ENCODE results near the gene JPH3. TPM values are rescaled to one million over a fixed set of nuclear protein-coding genes. Genes with fewer than 3 reads are reported as not detected.

The JPH3 gene
- 30.3 and 32.7 TPM in 2 replicates for total RNA-seq (2021)
- long read RNA-seq, partial matches to known transcripts, result 7 of 11 reads
- long read RNA-seq, other reads (novel, unspliced or antisense), result 4 of 11 reads

DNA sequence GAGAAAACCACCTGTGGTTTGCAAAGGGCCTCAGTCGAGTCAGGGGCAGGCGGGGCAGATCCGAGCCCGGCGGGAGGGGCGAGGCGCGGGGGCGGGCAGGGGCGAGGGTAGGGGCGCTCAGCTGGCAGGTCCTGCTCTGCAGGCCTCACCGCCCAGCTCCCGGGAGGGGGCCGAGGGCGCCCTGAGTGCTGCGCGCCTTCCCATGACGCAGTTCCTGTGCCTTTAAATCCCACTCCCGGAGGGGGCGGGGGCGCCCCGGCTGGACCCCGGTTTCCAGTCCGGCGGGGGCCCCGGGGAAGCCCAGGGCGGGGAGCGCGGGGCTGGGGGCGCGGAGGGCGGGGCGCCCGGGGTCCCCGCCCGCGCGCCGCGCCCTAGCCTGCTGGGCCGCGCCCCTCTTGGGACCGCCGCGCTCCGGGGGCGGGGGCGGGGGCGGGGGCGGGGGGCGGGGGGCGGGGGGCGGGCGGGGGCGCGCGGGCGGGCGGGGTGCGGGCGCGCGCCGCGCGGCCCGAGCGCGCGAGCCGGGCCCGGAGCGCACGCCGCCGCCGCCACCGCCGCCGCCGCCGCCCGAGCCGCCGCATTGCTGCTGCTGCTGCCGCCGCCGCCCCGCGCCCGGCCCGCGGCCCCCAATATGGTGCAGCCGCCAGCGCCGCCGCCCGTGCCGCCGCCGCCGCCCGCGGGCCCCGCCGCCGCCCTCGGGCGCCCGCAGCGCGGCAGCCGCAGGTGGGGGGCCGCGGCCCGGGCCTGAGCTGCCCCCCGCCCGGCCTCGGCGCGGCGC lies at the start of gene JPH3:
TSS of gene JPH3 (plus strand) at position 508 of the 775 bp plus-strand sequence. CDS start 639 bp downstream, outside the sequence.
- Mint-ChIP-seq H3K9me3 (no peaks in the 10 kb centered on the region; a peak in 1 of 5 replicates), H3K4me1 (peaks cover 13 to 19% of the 10 kb centered on the region in 2 experiments), H3K27me3 (ENCODE audit: low read depth) (peaks cover 16% of the 10 kb centered on the region), H3K36me3 (ENCODE audit: insufficient read depth in 1 of 3, low read depth in 3 of 3) (peaks cover 3 to 12% (median 5%) of the 10 kb centered on the region in 3 experiments; a peak in 3 of 7 replicates), H3K27ac (peak within 1 kb of the TSS in 1 of 3 experiments; percentile 94; a peak in 2 of 7 replicates), H3K4me3 (peak within 1 kb of the TSS; percentile 90 to 98)
- no peak within 1 kb of the TSS for H2BK20ac ChIP-seq (ENCODE audit: low read depth, low read length, poor library complexity, severe bottlenecking)
- 0 out of 2 replicates have a peak, but pooled peaks cover 3% of the 10 kb centered on the region for H3K4me1 ChIP-seq (ENCODE audit: insufficient read depth, low read length)
- TF ChIP-seq, protein P1, sequence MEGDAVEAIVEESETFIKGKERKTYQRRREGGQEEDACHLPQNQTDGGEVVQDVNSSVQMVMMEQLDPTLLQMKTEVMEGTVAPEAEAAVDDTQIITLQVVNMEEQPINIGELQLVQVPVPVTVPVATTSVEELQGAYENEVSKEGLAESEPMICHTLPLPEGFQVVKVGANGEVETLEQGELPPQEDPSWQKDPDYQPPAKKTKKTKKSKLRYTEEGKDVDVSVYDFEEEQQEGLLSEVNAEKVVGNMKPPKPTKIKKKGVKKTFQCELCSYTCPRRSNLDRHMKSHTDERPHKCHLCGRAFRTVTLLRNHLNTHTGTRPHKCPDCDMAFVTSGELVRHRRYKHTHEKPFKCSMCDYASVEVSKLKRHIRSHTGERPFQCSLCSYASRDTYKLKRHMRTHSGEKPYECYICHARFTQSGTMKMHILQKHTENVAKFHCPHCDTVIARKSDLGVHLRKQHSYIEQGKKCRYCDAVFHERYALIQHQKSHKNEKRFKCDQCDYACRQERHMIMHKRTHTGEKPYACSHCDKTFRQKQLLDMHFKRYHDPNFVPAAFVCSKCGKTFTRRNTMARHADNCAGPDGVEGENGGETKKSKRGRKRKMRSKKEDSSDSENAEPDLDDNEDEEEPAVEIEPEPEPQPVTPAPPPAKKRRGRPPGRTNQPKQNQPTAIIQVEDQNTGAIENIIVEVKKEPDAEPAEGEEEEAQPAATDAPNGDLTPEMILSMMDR (conservative IDR thresholded peaks at IDR 0.05), result no peak
- no peak within 1 kb of the TSS for H4K5ac ChIP-seq (ENCODE audit: insufficient read length, low read depth, low read length)
- H3T11ph ChIP-seq (ENCODE audit: low read length), result no peak within 1 kb of the TSS
- no peak within 1 kb of the TSS for H4K91ac ChIP-seq (ENCODE audit: insufficient read length, low read depth, low read length)
- no peaks in the 10 kb centered on the region for H3K27me3 ChIP-seq (ENCODE audit: insufficient read depth, low read length)
- peak within 1 kb of the TSS; percentile 58 for H3K9ac ChIP-seq (ENCODE audit: extremely low read depth, insufficient read length, low read length)
- no peaks in the 10 kb centered on the region for H3K9me3 ChIP-seq (ENCODE audit: control insufficient read depth, low read depth, low read length)
- no peak within 1 kb of the TSS for H2BK15ac ChIP-seq (ENCODE audit: low read depth, low read length)
- no peak within 1 kb of the TSS for H3K27ac ChIP-seq (ENCODE audit: insufficient read length, low read depth, low read length)
- H3K79me1 ChIP-seq (ENCODE audit: insufficient read depth, low read depth, low read length, poor library complexity, severe bottlenecking), result peaks cover 4% of the 10 kb centered on the region
- no peak within 1 kb of the TSS for H2AK5ac ChIP-seq (ENCODE audit: insufficient read length, low read length)
- no peak within 1 kb of the TSS for H2BK120ac ChIP-seq (ENCODE audit: low read depth, low read length, poor library complexity, severe bottlenecking)
- peak within 1 kb of the TSS; percentile 11 for H3K18ac ChIP-seq (ENCODE audit: insufficient read length, low read depth, low read length)
- H3K23ac ChIP-seq (ENCODE audit: insufficient read length, low read depth, low read length), result no peak within 1 kb of the TSS
- no peak within 1 kb of the TSS for H3K4ac ChIP-seq (ENCODE audit: low read depth, low read length)
- H2AFZ ChIP-seq (ENCODE audit: low read length), result no peak within 1 kb of the TSS
- no peak within 1 kb of the TSS for H3K56ac ChIP-seq (ENCODE audit: insufficient read length, low read depth, low read length)
- H2BK5ac ChIP-seq (ENCODE audit: insufficient read length, low read length), result no peak within 1 kb of the TSS
- H3K79me2 ChIP-seq (ENCODE audit: insufficient read depth, low read length), result no peaks in the 10 kb centered on the region; the same call in 1 of the 2 replicates
- peak within 1 kb of the TSS; percentile 82 for H3K4me2 ChIP-seq (ENCODE audit: insufficient read depth, insufficient read length, low read length)
- peak; percentile 83 for DNase-seq
- H4K20me1 ChIP-seq (ENCODE audit: control insufficient read depth, insufficient read depth, insufficient read length), result no peaks in the 10 kb centered on the region
- no CpG with 5 or more reads among the region's 122 CpGs for WGBS (ENCODE audit: extremely low coverage, insufficient read length, low lambda C conversion rate)
- H3K23me2 ChIP-seq (ENCODE audit: insufficient read length, low read depth, low read length, poor library complexity, severe bottlenecking), result peaks cover 18% of the 10 kb centered on the region
- no peak within 1 kb of the TSS for H3K14ac ChIP-seq (ENCODE audit: insufficient read depth, low read length)
- H4K8ac ChIP-seq (replicated peaks; ENCODE audit: insufficient read length, low read depth, low read length), result no peak within 1 kb of the TSS
- no peak within 1 kb of the TSS for H2BK12ac ChIP-seq (ENCODE audit: insufficient read length, low read depth, low read length)

All from H9 (cell line).